HepG2 (cell line): Measurements from ENCODE around the gene ACTR6. TPM values are rescaled to one million over a fixed set of nuclear protein-coding genes. Genes with fewer than 3 reads are reported as not detected.

Experiments used
- ATAC-seq: fragments of 200-7000 bp; cut with Tn5 transposase; 3 replicates; pipeline ENCODE4 v1.9.1; 2020; ENCODE audit warnings: mild to moderate bottlenecking, moderate library complexity
- BruUV-seq: library from RNA; stranded (reverse); fragments of 400-500 nt; replicated peaks from 2 replicates; lab custom pipeline; 2021; lab: Mats Ljungman, UMichigan
- CTCF ChIA-PET: fragments of 300-600 bp; formaldehyde crosslinking; extraction: SDS; loops from one replicate; lab custom pipeline; 2021; ENCODE audit warnings: low total read pairs, inconsistent platforms, low intra/inter-chr PET ratio; lab: Yijun Ruan, JAX
- POLR2A ChIA-PET: fragments of 350-600 bp; sonication (Branson Sonifier 250); formaldehyde crosslinking; loops from one replicate; lab custom pipeline; 2020; ENCODE audit warnings: antibody characterized with exemption, inconsistent platforms; lab: Yijun Ruan, JAX
- DNase-seq: peaks from one replicate; pipeline ENCODE4 v3.0.0-alpha.2; 2015; ENCODE audit warnings: low spot score
- FAIRE-seq: peaks from 3 replicates; lab custom pipeline; 2011; peaks lifted over from hg19 to GRCh38; lab: Jason Lieb, UNC
- H2AFZ ChIP-seq: one replicate; pipeline ENCODE4 v1.6.1; 2011; ENCODE audit warnings: low read length, inconsistent platforms
- H3K27ac ChIP-seq: fragments of 300-600 bp; 3 replicates; pipeline ENCODE4 v1.8.0; 2011; ENCODE audit warnings: mixed run types, mild to moderate bottlenecking, mixed read lengths, low read length, inconsistent platforms; ENCODE audit not compliant: insufficient read depth; ENCODE audit errors: extremely low read length
- H3K27me3 ChIP-seq, 2 experiments: fragments of 200-600 bp in 1 of 2; 2 replicates in 1 of 2; 3 replicates in 1 of 2; pipeline versions ENCODE4 v1.6.0 to v1.8.0; 2011; ENCODE audit warnings: low read length in 2 of 2, mild to moderate bottlenecking in 2 of 2, moderate library complexity in 2 of 2, inconsistent platforms in 1 of 2; ENCODE audit not compliant: insufficient read depth in 2 of 2, control insufficient read depth in 1 of 2
- H3K36me3 ChIP-seq, 2 experiments: fragments of 200-600 bp in 1 of 2; replicated peaks in 1 of 2; 2 replicates in 1 of 2; 3 replicates in 1 of 2; pipeline versions ENCODE4 v1.5.1 to v1.8.0; 2011; ENCODE audit warnings: low read length in 2 of 2, inconsistent platforms in 1 of 2; ENCODE audit not compliant: insufficient read depth in 2 of 2, control insufficient read depth in 1 of 2
- H3K4me1 ChIP-seq: 2 replicates; pipeline ENCODE4 v1.5.1; 2012; ENCODE audit warnings: low read length, inconsistent platforms; ENCODE audit not compliant: insufficient read depth
- H3K4me2 ChIP-seq: 2 replicates; pipeline ENCODE4 v1.6.0; 2011; ENCODE audit warnings: low read depth, low read length, inconsistent platforms
- H3K4me3 ChIP-seq, 3 experiments: fragments of 200-600 bp in 1 of 3; sonication (generic), shearing (Covaris generic) in 1 of 3; replicated peaks in 1 of 3; 2 replicates each; pipeline ENCODE4 v1.5.1; 2011 to 2016; ENCODE audit warnings: low read length in 3 of 3, inconsistent platforms in 2 of 3, low read depth in 2 of 3, mild to moderate bottlenecking in 2 of 3, control low read depth in 1 of 3, mixed read lengths in 1 of 3; ENCODE audit not compliant: insufficient read depth in 1 of 3
- H3K79me2 ChIP-seq: one replicate; pipeline ENCODE4 v1.6.1; 2011; ENCODE audit warnings: low read length, inconsistent platforms; ENCODE audit not compliant: insufficient read depth
- H3K9ac ChIP-seq: 2 replicates; pipeline ENCODE4 v1.6.0; 2011; ENCODE audit warnings: mild to moderate bottlenecking, low read depth, low read length, inconsistent platforms; ENCODE audit not compliant: insufficient read depth
- H3K9me3 ChIP-seq: 2 replicates; pipeline ENCODE4 v1.5.1; 2012; ENCODE audit warnings: mild to moderate bottlenecking, low read length
- H4K20me1 ChIP-seq: 2 replicates; pipeline ENCODE4 v1.6.0; 2011; ENCODE audit warnings: inconsistent platforms, mild to moderate bottlenecking, low read length, moderate library complexity; ENCODE audit not compliant: insufficient read depth
- CERS6 ChIP-seq: sonication (generic); formaldehyde crosslinking; IDR thresholded peaks from 2 replicates; pipeline ENCODE4 v1.5.0; 2020; ENCODE audit warnings: missing genetic modification reagents
- DPF2 ChIP-seq: sonication (generic); formaldehyde crosslinking; IDR thresholded peaks from 2 replicates; pipeline ENCODE4 v1.4.0; 2020; ENCODE audit warnings: mild to moderate bottlenecking, low read depth, missing genetic modification reagents, borderline replicate concordance
- PBX3 ChIP-seq: sonication (generic); formaldehyde crosslinking; IDR thresholded peaks from 2 replicates; pipeline ENCODE4 v1.8.1; 2023; ENCODE audit warnings: missing genetic modification reagents, inconsistent platforms, borderline replicate concordance
- RCOR2 ChIP-seq: IDR thresholded peaks from 2 replicates; pipeline ENCODE4 v1.6.1; 2016; ENCODE audit warnings: missing biosample characterization, missing genetic modification reagents
- SNAPC4 ChIP-seq: sonication (generic); formaldehyde crosslinking; IDR thresholded peaks from 2 replicates; pipeline ENCODE4 v1.4.0; 2020; ENCODE audit warnings: mild to moderate bottlenecking, missing genetic modification reagents
- TEAD2 ChIP-seq: sonication (generic); formaldehyde crosslinking; IDR thresholded peaks from 2 replicates; pipeline ENCODE4 v1.9.0; 2021; ENCODE audit warnings: missing genetic modification reagents
- ZBTB44 ChIP-seq: sonication (generic); formaldehyde crosslinking; IDR thresholded peaks from 2 replicates; pipeline ENCODE4 v1.4.0; 2020; ENCODE audit warnings: missing genetic modification reagents
- ZNF281 ChIP-seq: sonication (generic); formaldehyde crosslinking; IDR thresholded peaks from 2 replicates; pipeline ENCODE4 v1.4.0; 2020; ENCODE audit warnings: missing genetic modification reagents, borderline replicate concordance
- ZNF414 ChIP-seq: sonication (generic); formaldehyde crosslinking; IDR thresholded peaks from 2 replicates; pipeline ENCODE4 v1.5.0; 2020; ENCODE audit warnings: missing genetic modification reagents
- ZNF563 ChIP-seq: sonication (generic); formaldehyde crosslinking; IDR thresholded peaks from 2 replicates; pipeline ENCODE4 v1.8.0; 2022; ENCODE audit warnings: mild to moderate bottlenecking, moderate library complexity, missing genetic modification reagents
- WGBS: methylation state at CpG from one replicate; pipeline ENCODE4 v1.1.6; 2017; ENCODE audit warnings: low lambda C conversion rate; 5-methylcytosine and 5-hydroxymethylcytosine counted together
- in situ Hi-C: cut with HindIII; loops from 2 replicates; pipeline ENCODE4 v1.10.0; 2017; ENCODE audit warnings: low pct_unique_long_range_greater_than_20kb; ENCODE audit not compliant: extremely low pct_ligation_motif_present
- intact Hi-C: fragments of 100-400 bp; cut with micrococcal nuclease; formaldehyde crosslinking; loops from one replicate; pipeline ENCODE4 v1.10.0; 2022; ENCODE audit not compliant: unreplicated experiment
- polyA plus RNA-seq, 8 experiments: library from polyadenylated mRNA; depleted of rRNA in 3 of 8; stranded (reverse) in 7 of 8; unstranded in 1 of 8; fragments of >200 nt; fragmentation: Illumina TruSeq in 4 of 8; extraction: Trizol in 4 of 8; gene quantifications; 2 replicates each; pipeline versions ENCODE4 v1.2.1 to v1.2.3, GENCODE V29; 2011 to 2016; ENCODE audit warnings: low read depth in 4 of 8, missing spikeins in 1 of 8, mixed read lengths in 1 of 8; ENCODE audit not compliant: insufficient read depth in 1 of 8
- total RNA-seq, 5 experiments: library from RNA; depleted of rRNA; stranded (reverse); fragments of >200 nt; fragmentation: Illumina TruSeq; extraction: Trizol; gene quantifications; 2 replicates each; pipeline ENCODE4 v1.2.3, GENCODE V29; 2016; ENCODE audit warnings: low read depth in 1 of 5

ACTR6 gene
- total and polyA plus RNA-seq, 2 of the 13 experiments (the other 11 are each of a cell fraction or from before 2014, with no cell fraction given), result 12.9 to 22.4 TPM

GRCh38 chr12:100258127-100258526 lies 57.5 kb downstream of the ACTR6 start:
- FAIRE-seq (no peak), DNase-seq (no peak), ATAC-seq (no peak)
- Histone ChIP-seq H3K79me2 (no peaks in the 10 kb centered on the region), H3K9me3 (no peaks in the 10 kb centered on the region), H3K9ac (no peak overlapping the region), H3K27ac (no peak overlapping the region), H3K27me3 (no peaks in the 10 kb centered on the region), H2AFZ (no peak overlapping the region), H4K20me1 (no peaks in the 10 kb centered on the region), H3K4me3 (no peak overlapping the region), H3K4me2 (no peak overlapping the region), H3K4me1 (peaks cover 11% of the 10 kb centered on the region), H3K36me3 (peaks cover 0 to 1% of the 10 kb centered on the region in 2 experiments; a peak in 1 of 5 replicates)
- WGBS, result 95% methylated on average over 1 of the region's 1 CpG
- no TSS peak for BruUV-seq
- ChIA-PET POLR2A (no interaction called here), CTCF (no interaction called here)
- TF ChIP-seq SNAPC4 (no peak), ZBTB44 (CRISPR knock-in tag) (no peak), ZNF281 (CRISPR knock-in tag) (no peak), PBX3 (CRISPR knock-in tag) (no peak), ZNF414 (CRISPR knock-in tag) (no peak), CERS6 (CRISPR knock-in tag) (no peak), TEAD2 (CRISPR knock-in tag) (no peak), RCOR2 (CRISPR knock-in tag) (no peak), DPF2 (no peak), ZNF563 (CRISPR knock-in tag) (no peak)
- in situ Hi-C loops, result no loop called here
- intact Hi-C loops, result no loop called here
